ENCODE measurements around the gene PANX2.

GRCh38 chr22:50220603-50221409 lies 50.3 kb downstream of the PANX2 start:
- TF ChIP-seq CTCF (IDR thresholded peaks at IDR 0.05 in 4 of 5, conservative IDR thresholded peaks at IDR 0.05 in 1 of 5) (no peak), POLR2A (IDR thresholded peaks at IDR 0.05) (no peak)

All from gastrocnemius medialis (tissue), 4 donors.